Measurements from ENCODE around the gene MAGI2. TPM values are rescaled to one million over a fixed set of nuclear protein-coding genes. Genes with fewer than 3 reads are reported as not detected.
A peak's percentile ranks its signal among the peaks of the same experiment; 100 is the strongest.

MAGI2 gene
- total and polyA plus RNA-seq, 2 experiments from 2014 or later: 3.5 to 4.1 TPM

DNA sequence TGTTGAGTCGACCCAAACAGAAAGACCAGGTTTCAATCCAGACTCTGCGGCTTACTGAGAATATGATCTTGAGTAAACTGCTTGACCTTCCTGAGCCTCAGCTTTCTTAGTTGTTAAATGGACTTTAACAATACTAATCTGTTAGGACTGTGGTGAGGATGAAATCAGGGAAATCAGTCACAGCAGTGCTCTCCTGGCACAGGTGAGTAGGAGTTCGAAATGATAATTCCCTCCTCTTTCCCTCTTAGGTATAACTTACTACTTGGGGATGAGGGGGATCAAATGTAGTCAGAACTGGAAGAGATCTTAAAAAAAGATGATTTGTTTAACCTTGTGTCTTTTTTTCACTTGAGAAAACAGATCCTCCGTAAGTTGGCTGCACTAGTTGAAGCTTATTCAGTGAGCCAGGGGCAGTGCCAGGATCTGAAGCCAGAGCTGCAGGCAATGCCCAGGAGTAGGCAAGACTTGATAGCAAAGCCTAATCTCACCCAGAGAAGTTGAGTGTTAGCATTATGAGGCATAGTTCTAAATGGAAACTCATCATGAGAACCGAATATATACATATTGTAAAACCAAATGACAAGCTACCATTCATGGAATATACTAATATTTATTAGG, 1.8 kb upstream of the MAGI2 start:
- 53 to 55% methylated on average over 5 of the region's 5 CpGs for whole genome bisulfite sequencing, 2 experiments (ENCODE audit: low coverage in 1 of 2, low lambda C conversion rate in 2 of 2, missing lambda C conversion rate in 2 of 2)
- no peak overlapping the region for H3K27ac ChIP-seq

DNA sequence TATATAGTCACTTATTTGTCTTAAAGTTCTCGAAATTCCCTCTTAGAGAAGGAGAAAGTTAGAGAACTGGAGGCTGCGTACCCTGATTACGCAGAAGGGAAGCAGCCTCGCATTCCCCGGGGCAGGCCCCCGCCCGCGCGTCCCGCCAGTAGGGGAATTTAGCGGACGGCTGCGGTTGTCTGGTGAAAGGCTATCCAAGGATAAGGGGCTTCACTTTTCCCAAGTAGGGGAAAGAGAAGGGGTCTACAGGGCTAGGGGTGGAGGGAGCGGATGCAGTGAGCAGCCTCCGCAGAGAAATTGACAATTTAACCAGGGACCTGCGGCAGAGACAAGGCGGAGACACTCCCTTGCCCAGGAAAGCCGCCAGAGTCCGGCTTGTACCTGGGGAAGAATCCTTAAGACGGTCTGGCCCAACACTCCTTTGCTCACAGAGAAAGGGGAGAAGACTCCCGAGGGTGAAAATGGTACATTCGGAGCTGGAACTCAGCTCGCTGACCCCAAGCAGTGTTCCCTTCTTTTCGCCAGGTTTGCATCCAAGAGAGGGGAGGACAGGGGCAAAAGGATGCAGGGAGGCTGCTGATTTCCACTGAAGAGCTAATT, 994 bp upstream of the MAGI2 start:
- TF ChIP-seq EZH2phosphoT487 (IDR thresholded peaks at IDR 0.05; ENCODE audit: insufficient read depth, low read depth) (no peak), EZH2 (IDR thresholded peaks at IDR 0.05; ENCODE audit: insufficient read depth, poor library complexity, severe bottlenecking) (no peak)
- H3K9me2 ChIP-seq (ENCODE audit: insufficient read depth): no peaks in the 10 kb centered on the region
- peak overlapping the region; percentile 83 for H3K4me3 ChIP-seq
- H3K27ac ChIP-seq: peak overlapping the region; percentile 87
- 2 to 4% methylated on average over 24 of the region's 24 CpGs for WGBS, 2 experiments (ENCODE audit: low coverage in 1 of 2, low lambda C conversion rate in 2 of 2, missing lambda C conversion rate in 2 of 2)
- peak overlapping the region; percentile 91 for H2AFZ ChIP-seq
- H3K36me3 ChIP-seq (ENCODE audit: low read depth): no peaks in the 10 kb centered on the region
- peak overlapping the region; percentile 100 for H3K4me2 ChIP-seq (ENCODE audit: unreplicated experiment)
- H3K4me1 ChIP-seq (ENCODE audit: insufficient read depth): peaks cover 33% of the 10 kb centered on the region
- peaks cover 28% of the 10 kb centered on the region for H3F3A ChIP-seq (ENCODE audit: insufficient read depth)
- peaks cover 82% of the 10 kb centered on the region for H3K79me2 ChIP-seq (ENCODE audit: insufficient read depth)
- H3K27me3 ChIP-seq (replicated peaks; ENCODE audit: insufficient read depth): no peaks in the 10 kb centered on the region
- H3K9me3 ChIP-seq (ENCODE audit: low read depth): no peaks in the 10 kb centered on the region
- no peaks in the 10 kb centered on the region for H4K20me1 ChIP-seq (ENCODE audit: insufficient read depth)
- peak overlapping the region; percentile 93 for H3K9ac ChIP-seq
- in situ Hi-C loops (cut with MboI): no loop called here
- peak; percentile 77 for DNase-seq

More for the DNA sequence above, 1.8 kb upstream of the MAGI2 start:
- Histone ChIP-seq H3K4me2 (ENCODE audit: unreplicated experiment) (peak overlapping the region; percentile 100), H3K36me3 (ENCODE audit: low read depth) (peaks cover 6% of the 10 kb centered on the region; the same call in 1 of the 2 replicates), H4K20me1 (ENCODE audit: insufficient read depth) (no peaks in the 10 kb centered on the region), H3K4me3 (peak overlapping the region; percentile 83), H2AFZ (no peak overlapping the region; the same call in 1 of the 2 replicates), H3K27me3 (replicated peaks; ENCODE audit: insufficient read depth) (no peaks in the 10 kb centered on the region), H3F3A (ENCODE audit: insufficient read depth) (peaks cover 36% of the 10 kb centered on the region), H3K4me1 (ENCODE audit: insufficient read depth) (peaks cover 40% of the 10 kb centered on the region), H3K9me3 (ENCODE audit: low read depth) (no peaks in the 10 kb centered on the region), H3K9me2 (ENCODE audit: insufficient read depth) (no peaks in the 10 kb centered on the region), H3K9ac (peak overlapping the region; percentile 93), H3K79me2 (ENCODE audit: insufficient read depth) (peaks cover 80% of the 10 kb centered on the region)
- in situ Hi-C loops (cut with MboI): no loop called here
- no peak for TF ChIP-seq EZH2phosphoT487 (IDR thresholded peaks at IDR 0.05; ENCODE audit: insufficient read depth, low read depth)
- DNase-seq: no peak

DNA sequence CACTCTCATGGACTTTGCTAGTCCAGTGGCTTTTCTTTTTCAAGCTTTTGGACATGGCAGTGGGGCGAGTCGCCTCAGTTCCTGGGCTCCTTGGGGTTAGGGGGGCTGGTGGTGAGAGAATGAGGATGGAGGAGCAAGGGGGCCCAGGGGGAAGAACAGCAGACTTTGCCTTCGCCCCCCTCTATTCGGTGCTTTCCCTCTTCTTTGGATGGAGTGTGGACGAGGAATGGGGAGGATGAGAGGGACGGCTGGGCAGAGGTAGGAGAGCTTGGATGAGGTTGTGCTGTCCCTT, 255 bp downstream of the MAGI2 start:
- no peaks in the 10 kb centered on the region for H3K36me3 ChIP-seq (ENCODE audit: low read depth)
- peaks cover 93% of the 10 kb centered on the region for H3K79me2 ChIP-seq (ENCODE audit: insufficient read depth)
- no peak for TF ChIP-seq EZH2 (IDR thresholded peaks at IDR 0.05; ENCODE audit: insufficient read depth, poor library complexity, severe bottlenecking)
- no peak for TF ChIP-seq EZH2phosphoT487 (IDR thresholded peaks at IDR 0.05; ENCODE audit: insufficient read depth, low read depth)
- peak overlapping the region; percentile 100 for H3K4me2 ChIP-seq (ENCODE audit: unreplicated experiment)
- H3K9me2 ChIP-seq (ENCODE audit: insufficient read depth): no peaks in the 10 kb centered on the region
- peaks cover 22% of the 10 kb centered on the region for H3K4me1 ChIP-seq (ENCODE audit: insufficient read depth)
- no peaks in the 10 kb centered on the region for H4K20me1 ChIP-seq (ENCODE audit: insufficient read depth)
- 0% methylated on average over 5 to 6 of the region's 6 CpGs for WGBS, 2 experiments (ENCODE audit: low coverage in 1 of 2, low lambda C conversion rate in 2 of 2, missing lambda C conversion rate in 2 of 2)
- H3K9ac ChIP-seq: peak overlapping the region; percentile 93
- peaks cover 18% of the 10 kb centered on the region for H3F3A ChIP-seq (ENCODE audit: insufficient read depth)
- DNase-seq: no peak
- in situ Hi-C loops (cut with MboI): no loop called here
- H3K4me3 ChIP-seq: peak overlapping the region; percentile 83
- H3K9me3 ChIP-seq (ENCODE audit: low read depth): no peaks in the 10 kb centered on the region
- peak overlapping the region; percentile 87 for H3K27ac ChIP-seq
- peak overlapping the region; percentile 91 for H2AFZ ChIP-seq
- H3K27me3 ChIP-seq (replicated peaks; ENCODE audit: insufficient read depth): no peaks in the 10 kb centered on the region

DNA sequence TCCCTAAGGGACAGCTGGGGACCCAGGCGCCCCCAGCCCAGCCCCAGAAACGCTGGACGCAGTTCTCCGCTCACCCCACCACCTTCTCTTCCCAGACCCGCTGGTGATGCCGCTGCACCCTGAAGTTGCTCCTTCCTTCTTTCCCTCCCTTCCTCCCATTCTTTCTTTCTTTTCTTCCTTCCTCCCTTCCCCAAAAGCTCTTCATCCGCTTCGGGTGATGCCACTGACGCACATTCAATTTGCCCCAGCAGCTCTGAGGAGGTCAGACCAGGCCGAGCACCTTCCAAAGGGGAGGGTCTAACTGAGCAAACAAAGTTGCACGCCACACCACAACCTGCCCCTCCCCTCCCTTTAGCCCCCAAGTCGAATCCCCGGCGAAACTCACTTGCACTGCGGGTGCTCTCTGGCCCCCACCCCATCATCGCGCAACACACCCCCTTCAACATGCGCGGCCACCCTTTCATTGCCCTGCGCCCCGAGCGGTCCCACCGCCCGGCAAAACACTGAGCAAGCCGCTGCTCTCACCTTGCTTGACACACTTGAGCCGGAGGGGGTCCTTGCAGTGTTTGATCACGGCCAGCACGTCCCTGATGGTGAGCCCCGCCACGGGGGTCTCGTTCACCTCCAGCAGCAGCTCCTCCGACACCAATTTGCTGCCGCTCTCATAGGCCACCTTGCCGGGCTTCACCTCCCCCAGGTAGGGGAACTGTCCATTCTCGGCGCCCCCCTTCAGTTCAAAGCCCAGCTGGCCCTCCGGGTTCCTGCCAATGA, 787 bp downstream of the MAGI2 start:
- H3K4me2 ChIP-seq (ENCODE audit: unreplicated experiment): peak overlapping the region; percentile 100
- no peaks in the 10 kb centered on the region for H3K36me3 ChIP-seq (ENCODE audit: low read depth)
- H3K27me3 ChIP-seq (replicated peaks; ENCODE audit: insufficient read depth): no peaks in the 10 kb centered on the region
- peak overlapping the region; percentile 87 for H3K27ac ChIP-seq
- H3K4me3 ChIP-seq: peak overlapping the region; percentile 83
- 1 to 2% methylated on average over 35 to 37 of the region's 37 CpGs for WGBS, 2 experiments (ENCODE audit: low coverage in 1 of 2, low lambda C conversion rate in 2 of 2, missing lambda C conversion rate in 2 of 2)
- in situ Hi-C loops (cut with MboI): no loop called here
- H3K9ac ChIP-seq: peak overlapping the region; percentile 93
- TF ChIP-seq EZH2phosphoT487 (IDR thresholded peaks at IDR 0.05; ENCODE audit: insufficient read depth, low read depth) (no peak), EZH2 (IDR thresholded peaks at IDR 0.05; ENCODE audit: insufficient read depth, poor library complexity, severe bottlenecking) (no peak)
- H3K4me1 ChIP-seq (ENCODE audit: insufficient read depth): peaks cover 17% of the 10 kb centered on the region
- H3K9me2 ChIP-seq (ENCODE audit: insufficient read depth): no peaks in the 10 kb centered on the region
- peaks cover 91% of the 10 kb centered on the region for H3K79me2 ChIP-seq (ENCODE audit: insufficient read depth)
- H3F3A ChIP-seq (ENCODE audit: insufficient read depth): peaks cover 13% of the 10 kb centered on the region; the same call in 1 of the 2 replicates
- H3K9me3 ChIP-seq (ENCODE audit: low read depth): no peaks in the 10 kb centered on the region
- DNase-seq: peak; percentile 65
- H2AFZ ChIP-seq: peak overlapping the region; percentile 91
- no peaks in the 10 kb centered on the region for H4K20me1 ChIP-seq (ENCODE audit: insufficient read depth)
